Mesodermal cell (in vitro differentiated cells): ENCODE data around the gene DYNLT2B.

Source experiments
- H3K27ac ChIP-seq: 2 replicates; pipeline ENCODE4 v1.7.0; 2013; ENCODE audit warnings: mild to moderate bottlenecking, low read depth, low read length, moderate library complexity; ENCODE audit not compliant: severe bottlenecking
- H3K36me3 ChIP-seq: 2 replicates; pipeline ENCODE4 v1.7.1; 2013; ENCODE audit warnings: mild to moderate bottlenecking, low read length, moderate library complexity; ENCODE audit not compliant: control insufficient read depth, insufficient read depth
- H3K4me1 ChIP-seq: one replicate; pipeline ENCODE4 v1.7.1; 2013; ENCODE audit warnings: mild to moderate bottlenecking, low read length; ENCODE audit not compliant: insufficient read depth, control insufficient read depth, poor library complexity, severe bottlenecking
- H3K4me3 ChIP-seq: 2 replicates; pipeline ENCODE4 v1.7.0; 2013; ENCODE audit warnings: low read length, control low read depth, mild to moderate bottlenecking; ENCODE audit not compliant: insufficient read depth, poor library complexity, severe bottlenecking; ENCODE audit errors: extremely low read depth
- H3K9me3 ChIP-seq: 2 replicates; pipeline ENCODE4 v1.7.1; 2013; ENCODE audit warnings: mild to moderate bottlenecking, low read length, moderate library complexity; ENCODE audit not compliant: control insufficient read depth
- WGBS, 2 experiments: methylation state at CpG; one replicate each; pipeline ENCODE4 v1.1.5; 2013; ENCODE audit warnings: missing lambda C conversion rate in 2 of 2; ENCODE audit not compliant: insufficient coverage in 2 of 2; 5-methylcytosine and 5-hydroxymethylcytosine counted together

Gene DYNLT2B

DNA sequence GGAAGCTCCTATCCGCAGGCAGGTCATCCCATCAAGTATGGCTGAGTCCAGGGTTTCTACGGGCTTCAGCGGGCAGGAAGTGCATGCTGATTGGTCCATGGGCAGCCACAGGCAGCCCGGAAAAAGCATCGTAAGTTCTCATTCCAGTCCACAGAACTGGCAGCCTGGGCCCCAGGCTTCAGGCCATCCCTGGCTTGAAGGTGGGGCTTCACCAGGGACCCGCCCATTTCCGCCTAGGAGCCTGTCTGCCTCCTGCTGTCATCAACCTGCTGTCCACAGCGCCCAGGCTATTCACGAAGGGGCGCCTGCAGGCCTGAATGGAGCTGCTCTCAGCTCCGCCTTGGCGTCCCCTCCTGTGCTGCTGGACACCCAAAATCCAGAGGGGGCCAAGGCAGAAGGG lies 44.4 kb downstream of the DYNLT2B start:
- no peak overlapping the region for H3K4me3 ChIP-seq
- peaks cover 71% of the 10 kb centered on the region for H3K36me3 ChIP-seq
- H3K27ac ChIP-seq = no peak overlapping the region
- H3K4me1 ChIP-seq = peaks cover 7% of the 10 kb centered on the region
- 96 to 98% methylated on average over 12 of the region's 12 CpGs for WGBS, 2 experiments
- peaks cover 10% of the 10 kb centered on the region for H3K9me3 ChIP-seq

GRCh38 chr3:196272826-196273225 lies 45.2 kb downstream of the DYNLT2B start:
- H3K4me3 ChIP-seq = no peak overlapping the region
- H3K4me1 ChIP-seq = no peaks in the 10 kb centered on the region
- H3K36me3 ChIP-seq = peaks cover 73% of the 10 kb centered on the region
- 95 to 96% methylated on average over 14 of the region's 14 CpGs for WGBS, 2 experiments
- no peak overlapping the region for H3K27ac ChIP-seq
- H3K9me3 ChIP-seq = peaks cover 10% of the 10 kb centered on the region

GRCh38 chr3:196270499-196270898 lies 47.5 kb downstream of the DYNLT2B start:
- Histone ChIP-seq H3K27ac (no peak overlapping the region), H3K4me1 (no peaks in the 10 kb centered on the region), H3K4me3 (no peak overlapping the region), H3K36me3 (peaks cover 88% of the 10 kb centered on the region), H3K9me3 (peaks cover 10% of the 10 kb centered on the region)
- WGBS, 2 experiments = 100% methylated on average over 3 to 4 of the region's 5 CpGs

- Histone ChIP-seq H3K36me3 (peaks cover 83% of the 10 kb centered on the region), H3K4me3 (no peak overlapping the region), H3K4me1 (no peaks in the 10 kb centered on the region), H3K9me3 (peaks cover 2% of the 10 kb centered on the region), H3K27ac (no peak overlapping the region)
- WGBS, 2 experiments = 82 to 86% methylated on average over 4 to 5 of the region's 9 CpGs
These were observed 49.5 kb downstream of the DYNLT2B start for GRCh38 chr3:196268284-196269163.

DNA sequence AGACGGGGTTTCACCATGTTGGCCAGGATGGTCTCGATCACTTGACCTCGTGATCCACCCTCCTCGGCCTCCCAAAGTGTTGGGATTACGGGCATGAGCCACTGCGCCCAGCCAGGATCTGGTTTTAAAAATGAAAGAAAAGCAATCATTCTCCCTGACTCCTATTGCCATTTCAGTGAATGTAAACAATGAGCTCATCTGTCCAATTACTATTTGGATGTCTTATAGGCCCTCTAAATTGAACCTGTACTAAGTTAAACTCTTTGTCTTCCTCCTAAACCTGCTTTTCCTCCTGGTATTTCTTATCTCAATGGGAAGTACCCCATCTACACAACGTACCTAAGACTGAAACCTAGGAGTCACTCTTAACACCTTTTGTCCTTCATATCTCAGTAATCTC lies 54.2 kb downstream of the DYNLT2B start:
- 95 to 98% methylated on average over 7 of the region's 7 CpGs for WGBS, 2 experiments
- Histone ChIP-seq H3K4me1 (no peaks in the 10 kb centered on the region), H3K9me3 (no peaks in the 10 kb centered on the region), H3K27ac (no peak overlapping the region), H3K36me3 (peaks cover 74% of the 10 kb centered on the region), H3K4me3 (no peak overlapping the region)

DNA sequence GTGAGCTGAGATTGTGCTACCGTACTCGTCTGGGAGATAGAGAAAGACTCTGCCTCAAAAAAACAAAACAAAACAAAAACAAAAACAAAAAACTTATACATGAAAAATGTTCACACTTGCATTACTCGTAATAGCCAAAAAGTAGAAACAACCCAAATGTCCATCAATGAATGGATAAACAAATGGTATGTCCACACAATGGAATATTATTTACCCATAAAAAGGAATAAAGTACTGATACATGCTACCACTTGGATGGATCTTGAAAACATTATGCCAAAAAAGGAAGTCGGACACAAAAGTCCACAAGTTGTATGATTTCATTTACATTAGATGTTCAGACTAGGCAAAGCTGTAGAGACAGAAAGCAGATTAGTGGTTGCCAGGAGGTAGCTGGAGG lies 57.3 kb downstream of the DYNLT2B start:
- 90 to 100% methylated on average over 2 to 3 of the region's 4 CpGs for WGBS, 2 experiments
- H3K27ac ChIP-seq = no peak overlapping the region
- H3K36me3 ChIP-seq = peaks cover 63% of the 10 kb centered on the region
- H3K4me3 ChIP-seq = no peak overlapping the region
- no peaks in the 10 kb centered on the region for H3K9me3 ChIP-seq
- no peaks in the 10 kb centered on the region for H3K4me1 ChIP-seq

DNA sequence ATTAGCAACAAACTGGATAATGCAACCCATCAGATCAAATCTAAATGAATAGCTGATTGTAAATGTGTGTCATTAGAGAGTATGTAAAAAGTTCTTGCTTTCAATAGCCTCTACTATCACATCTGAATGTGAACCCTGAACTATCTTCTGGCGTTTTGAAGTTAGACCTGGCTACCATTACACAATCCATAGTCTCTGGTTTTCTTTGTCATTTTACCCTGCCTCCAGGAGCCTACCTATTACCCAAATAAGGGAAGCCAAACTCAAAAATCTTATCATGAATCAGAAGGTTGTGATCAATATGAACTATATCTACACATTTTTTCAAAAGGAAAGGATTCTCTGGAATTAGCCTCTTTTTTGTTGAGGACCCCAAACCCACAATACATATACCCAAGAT lies 62.3 kb downstream of the DYNLT2B start:
- 90 to 91% methylated on average over 1 of the region's 1 CpG for WGBS, 2 experiments
- Histone ChIP-seq H3K4me3 (no peak overlapping the region), H3K9me3 (no peaks in the 10 kb centered on the region), H3K36me3 (peaks cover 61% of the 10 kb centered on the region), H3K27ac (no peak overlapping the region), H3K4me1 (no peaks in the 10 kb centered on the region)

DNA sequence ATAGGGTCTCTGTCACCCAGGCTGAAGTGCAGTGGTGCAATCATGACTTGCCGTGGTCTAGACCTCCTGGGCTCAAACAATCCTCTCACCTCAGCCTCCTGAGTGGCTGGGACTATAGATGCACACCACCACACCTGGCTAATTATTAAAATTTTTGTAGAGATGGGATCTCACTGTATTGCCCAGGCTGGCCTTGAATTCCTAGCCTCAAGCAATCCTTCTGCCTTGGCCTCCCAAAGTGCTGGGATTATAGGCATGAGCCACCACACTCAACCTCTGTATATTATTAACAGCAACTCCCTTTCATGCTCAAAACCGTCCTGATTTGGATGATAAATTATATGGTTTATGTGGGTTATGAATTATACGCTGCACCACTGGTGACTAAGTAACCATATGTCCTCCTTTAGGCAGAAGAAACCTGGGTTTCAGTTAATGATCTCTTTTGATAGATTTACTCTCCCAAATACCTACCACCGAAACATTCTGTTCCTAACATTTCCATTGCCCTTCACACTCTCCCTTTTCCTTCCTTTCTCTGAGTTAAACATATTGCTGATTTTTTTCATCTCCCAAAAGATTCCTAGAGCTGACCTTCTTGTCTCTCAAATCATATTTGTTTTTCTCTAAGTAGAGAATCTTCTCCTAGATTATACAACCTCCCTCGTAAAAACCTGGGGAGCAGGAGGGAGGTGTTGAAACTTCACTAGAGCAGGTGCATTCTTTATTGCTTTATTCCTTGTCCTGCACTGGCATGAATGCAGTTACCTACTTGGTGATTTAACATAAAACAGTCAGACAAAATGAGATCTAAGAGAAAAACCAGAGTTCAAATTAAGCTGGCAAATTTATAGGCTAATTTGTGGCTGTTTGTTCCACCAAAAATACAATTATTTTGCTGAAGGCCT lies 63.4 kb downstream of the DYNLT2B start:
- Histone ChIP-seq H3K9me3 (no peaks in the 10 kb centered on the region), H3K4me3 (no peak overlapping the region), H3K27ac (no peak overlapping the region), H3K36me3 (peaks cover 56% of the 10 kb centered on the region), H3K4me1 (no peaks in the 10 kb centered on the region)
- WGBS, 2 experiments = 100% methylated on average over 1 of the region's 5 CpGs

DNA sequence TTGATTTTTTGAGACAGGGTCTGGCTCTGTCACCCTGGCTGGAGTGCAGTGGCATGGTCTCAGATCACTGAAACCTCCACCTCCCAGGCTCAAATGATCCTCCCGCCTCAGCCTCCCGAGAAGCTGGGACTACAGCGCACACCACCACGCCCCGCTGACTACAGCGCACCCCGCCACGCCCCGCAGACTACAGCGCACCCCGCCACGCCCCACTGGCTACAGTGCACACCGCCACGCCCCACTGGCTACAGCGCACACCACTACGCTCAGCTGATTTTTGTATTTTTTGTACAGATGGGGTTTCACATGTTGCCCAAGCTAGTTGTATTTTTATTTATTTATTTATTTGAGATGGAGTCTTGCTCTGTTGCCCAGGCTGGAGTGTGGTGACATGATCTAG lies 66.1 kb downstream of the DYNLT2B start:
- Histone ChIP-seq H3K4me3 (no peak overlapping the region), H3K27ac (no peak overlapping the region), H3K9me3 (no peaks in the 10 kb centered on the region), H3K36me3 (peaks cover 58% of the 10 kb centered on the region), H3K4me1 (no peaks in the 10 kb centered on the region)
- WGBS, 2 experiments = 94 to 97% methylated on average over 13 to 14 of the region's 16 CpGs

GRCh38 chr3:196246612-196247308 lies 71.3 kb downstream of the DYNLT2B start:
- no peak overlapping the region for H3K27ac ChIP-seq
- peaks cover 56% of the 10 kb centered on the region for H3K36me3 ChIP-seq
- H3K4me1 ChIP-seq = no peaks in the 10 kb centered on the region
- H3K4me3 ChIP-seq = no peak overlapping the region
- WGBS, 2 experiments = 94 to 100% methylated on average over 3 to 5 of the region's 13 CpGs
- H3K9me3 ChIP-seq = peaks cover 5% of the 10 kb centered on the region
